LNCaP clone FGC (cell line): ENCODE results near the gene TRIM7.
"Not testable (repeated sequence)": the region's sequence is repeated elsewhere in the genome, so short reads cannot be mapped to it uniquely, and the experiment has no call there.

ENCODE experiments used
- DNase-seq: peaks from one replicate; pipeline ENCODE4 v3.0.0-alpha.2; 2011; ENCODE audit warnings: low read depth
- H3K4me3 ChIP-seq: 2 replicates; pipeline ENCODE4 v1.5.1; 2011; ENCODE audit warnings: mild to moderate bottlenecking, low read depth, low read length, control low read depth
- CTCF ChIP-seq: IDR thresholded peaks from 2 replicates; pipeline ENCODE4 v1.5.1; 2012; ENCODE audit warnings: mild to moderate bottlenecking; ENCODE audit not compliant: control insufficient read depth, insufficient read depth; ENCODE audit errors: extremely low read depth

Gene TRIM7

DNA sequence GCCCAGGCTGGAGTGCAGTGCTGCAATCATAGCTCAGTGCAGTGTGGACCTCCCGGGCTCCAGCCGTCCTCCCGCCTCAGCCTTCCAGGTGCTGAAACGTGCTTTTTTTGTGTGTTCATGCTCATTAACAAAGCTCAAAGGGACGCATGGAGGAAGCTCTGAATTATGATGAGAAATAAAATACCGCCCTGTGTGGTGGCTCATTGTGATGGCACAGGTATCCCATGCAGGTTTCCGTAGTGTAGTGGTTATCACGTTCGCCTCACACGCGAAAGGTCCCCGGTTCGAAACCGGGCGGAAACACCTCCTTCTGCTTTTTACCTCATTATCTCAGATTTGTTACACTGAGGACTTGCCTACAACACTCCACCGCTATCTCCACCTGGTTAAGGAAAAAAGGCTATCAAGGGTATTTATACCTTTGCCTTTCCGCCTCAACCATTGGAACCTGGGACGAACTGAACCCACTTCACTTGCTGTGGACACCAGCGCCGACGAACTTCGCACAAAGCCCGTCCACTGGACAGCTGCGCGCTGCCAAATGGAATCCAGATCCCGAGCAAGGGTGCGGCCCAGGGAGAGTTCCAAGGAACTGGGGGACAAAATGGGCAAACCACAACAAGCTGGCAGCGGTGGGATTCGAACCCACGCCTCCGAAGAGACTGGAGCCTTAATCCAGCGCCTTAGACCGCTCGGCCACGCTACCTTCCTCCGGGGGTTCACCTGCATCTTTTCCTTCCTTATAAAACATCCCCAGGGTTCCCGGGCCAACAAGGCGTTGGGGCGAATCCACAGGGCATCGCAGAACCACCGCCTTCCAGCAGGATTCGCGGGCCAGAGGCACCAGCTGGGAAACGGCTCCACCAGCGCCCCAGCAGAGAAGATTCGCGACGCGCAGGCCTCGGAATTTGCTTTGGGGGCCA, 31.3 kb downstream of the TRIM7 start:
- peak overlapping the region; percentile 60 for H3K4me3 ChIP-seq
- TF ChIP-seq CTCF: no peak
- peak; percentile 71 for DNase-seq

DNA sequence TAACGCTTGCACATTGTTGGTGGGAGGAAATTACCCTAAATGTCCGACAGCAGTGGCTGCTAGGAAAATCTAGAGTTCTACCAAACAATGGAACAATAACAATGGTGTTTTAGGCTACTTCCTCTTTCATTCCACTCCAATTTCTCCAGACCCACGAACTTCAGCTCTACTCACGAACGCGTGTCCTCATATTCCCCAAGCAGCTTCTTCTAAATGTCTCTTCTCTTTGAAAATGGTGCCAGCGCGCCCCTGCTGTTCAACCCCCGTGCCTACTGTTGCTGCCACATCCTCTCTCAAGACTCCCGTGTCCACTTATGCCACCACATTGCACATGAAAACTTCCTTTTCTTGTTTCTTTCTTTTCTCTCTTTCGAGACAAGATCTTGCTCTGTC, 32.0 kb downstream of the TRIM7 start:
- peak overlapping the region; percentile 60 for H3K4me3 ChIP-seq
- TF ChIP-seq CTCF: no peak
- DNase-seq: no peak

DNA sequence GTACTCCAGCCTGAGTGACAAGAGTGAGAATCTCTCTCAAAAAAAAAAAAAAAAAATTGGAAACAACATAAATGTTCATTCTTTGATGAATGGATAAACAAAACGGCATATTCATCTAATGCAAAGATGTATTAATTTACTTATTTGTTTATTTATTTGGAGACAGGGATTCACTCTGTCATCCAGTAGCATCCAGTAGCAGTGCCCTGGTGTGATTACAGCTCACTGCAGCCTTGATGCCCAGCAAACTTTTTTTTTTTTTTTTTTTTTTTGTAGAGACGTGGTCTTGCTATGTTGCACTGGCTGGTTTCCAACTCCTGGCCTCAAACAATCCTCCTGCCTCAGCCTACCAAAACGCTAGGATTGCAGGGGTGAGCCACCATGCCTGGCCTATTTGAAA, 33.2 kb downstream of the TRIM7 start:
- no peak overlapping the region for H3K4me3 ChIP-seq
- TF ChIP-seq CTCF: no peak
- DNase-seq: no peak

GRCh38 chr5:181170996-181171395, 34.0 kb downstream of the TRIM7 start:
- TF ChIP-seq CTCF: no peak
- DNase-seq: no peak
- H3K4me3 ChIP-seq: no peak overlapping the region

DNA sequence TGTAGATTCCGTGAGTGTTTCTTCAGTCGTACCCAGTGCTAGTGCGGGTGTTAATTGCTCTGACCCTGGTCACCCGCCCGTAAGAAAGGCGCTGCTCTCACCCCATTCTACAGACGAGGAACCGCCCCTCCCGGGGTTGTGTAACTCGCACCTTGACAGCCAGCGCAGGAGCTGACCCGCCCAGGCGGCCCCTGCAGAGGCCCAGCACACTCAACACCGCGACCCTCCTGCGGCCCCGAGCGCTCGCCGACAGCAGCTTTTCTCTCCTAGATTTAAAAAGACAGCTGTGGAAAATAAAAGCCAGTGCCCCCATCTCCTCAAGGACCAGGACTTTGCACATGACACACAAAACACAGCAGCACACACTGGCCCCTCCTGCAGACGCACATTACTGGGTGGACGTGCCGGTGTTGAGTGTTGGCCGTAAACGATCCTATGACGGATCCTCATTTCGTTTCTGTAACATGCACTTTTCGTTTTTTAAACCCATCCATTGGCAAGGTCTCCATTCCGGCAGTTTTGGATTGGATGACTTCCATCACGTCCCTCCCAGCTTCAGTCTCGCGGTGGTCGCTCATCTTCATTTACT, 34.7 kb downstream of the TRIM7 start:
- TF ChIP-seq CTCF: no peak
- no peak for DNase-seq
- H3K4me3 ChIP-seq: no peak overlapping the region

- DNase-seq, H3K4me3 ChIP-seq: not testable (repeated sequence)
These were observed 35.3 kb downstream of the TRIM7 start for GRCh38 chr5:181169459-181170236.

- no peak overlapping the region for H3K4me3 ChIP-seq
- no peak for TF ChIP-seq CTCF
- no peak for DNase-seq
These were observed 36.3 kb downstream of the TRIM7 start for GRCh38 chr5:181168595-181169118.
